Ishikawa (cell line): ENCODE data around the gene FAM3C.

Source experiments
- CREB1 ChIP-seq: IDR thresholded peaks from 2 replicates; pipeline ENCODE4 v1.6.1; 2012; ENCODE audit warnings: low read depth
- FOXM1 ChIP-seq: IDR thresholded peaks from 2 replicates; pipeline ENCODE4 v1.6.1; 2012; ENCODE audit warnings: low read depth, borderline replicate concordance
- MAX ChIP-seq: IDR thresholded peaks from 2 replicates; pipeline ENCODE4 v1.6.1; 2012
- TCF12 ChIP-seq: IDR thresholded peaks from 2 replicates; pipeline ENCODE4 v1.6.1; 2012; ENCODE audit warnings: low read depth
- YY1 ChIP-seq: IDR thresholded peaks from 2 replicates; pipeline ENCODE4 v1.6.1; 2012; ENCODE audit warnings: low read depth

- TF ChIP-seq MAX, result no peak
- no peak for TF ChIP-seq YY1
- TF ChIP-seq CREB1, result no peak
- no peak for TF ChIP-seq TCF12
- TF ChIP-seq FOXM1, result no peak
Measured at GRCh38 chr7:121416533-121416932, 20.4 kb upstream of the FAM3C start.
